T-cell (primary cell): ENCODE measurements around the gene RNF148. TPM values are rescaled to one million over a fixed set of nuclear protein-coding genes. Genes with fewer than 3 reads are reported as not detected.

Source experiments
- ATAC-seq, 4 experiments: fragments of 200-7000 bp in 3 of 4; fragments of 150-1000 bp in 1 of 4; cut with Tn5 transposase; replicated peaks in 1 of 4; 1 replicate in 3 of 4; 2 replicates in 1 of 4; pipeline ENCODE4 v1.10.0; 2021; ENCODE audit warnings: moderate library complexity in 3 of 4, mild to moderate bottlenecking in 2 of 4, moderate number of reproducible peaks in 1 of 4
- CTCF ChIA-PET, 2 donors: fragments of 300-600 bp; sonication (Branson Sonifier 250); formaldehyde crosslinking; loops; one replicate each; lab custom pipeline; 2022; ENCODE audit warnings: antibody characterized with exemption in 2 of 2; lab: Charles Lee
- POLR2A ChIA-PET, 2 donors: fragments of 300-600 bp; sonication (Branson Sonifier 250); formaldehyde crosslinking; loops; one replicate each; lab custom pipeline; 2022; ENCODE audit warnings: antibody characterized with exemption in 2 of 2; lab: Charles Lee
- DNase-seq, 35 experiments: peaks; one replicate each; pipeline versions ENCODE4 v3.0.0 to v3.0.0-alpha.2; 2013 to 2023
- H3K27ac ChIP-seq: one replicate; pipeline ENCODE4 v1.5.1; 2013; ENCODE audit warnings: low read length
- H3K27me3 ChIP-seq, 2 experiments: replicated peaks in 1 of 2; 1 replicate in 1 of 2; 2 replicates in 1 of 2; pipeline versions ENCODE4 v1.6.1 to v1.7.0; 2013; ENCODE audit warnings: low read length in 1 of 2, mixed read lengths in 1 of 2; ENCODE audit not compliant: control insufficient read depth in 2 of 2, insufficient read depth in 2 of 2; ENCODE audit errors: extremely low read depth in 1 of 2
- H3K36me3 ChIP-seq, 2 donors: 1 replicate in 1 of 2; 2 replicates in 1 of 2; pipeline versions ENCODE4 v1.6.1 to v1.7.0; 2013; ENCODE audit warnings: low read length in 1 of 2; ENCODE audit not compliant: control insufficient read depth in 2 of 2, insufficient read depth in 1 of 2; ENCODE audit errors: extremely low read depth in 1 of 2
- H3K4me1 ChIP-seq, 2 experiments: 1 replicate in 1 of 2; 2 replicates in 1 of 2; pipeline versions ENCODE4 v1.6.1 to v1.7.0; 2013; ENCODE audit warnings: low read length in 2 of 2, mixed read lengths in 1 of 2; ENCODE audit not compliant: insufficient read depth in 2 of 2, control insufficient read depth in 1 of 2; ENCODE audit errors: extremely low read depth in 1 of 2
- H3K4me3 ChIP-seq, 2 donors: 1 replicate in 1 of 2; 2 replicates in 1 of 2; pipeline versions ENCODE4 v1.5.1 to v1.7.0; 2013; ENCODE audit warnings: mild to moderate bottlenecking in 2 of 2, low read length in 1 of 2, moderate library complexity in 1 of 2; ENCODE audit not compliant: control insufficient read depth in 1 of 2; ENCODE audit errors: extremely low read depth in 1 of 2
- H3K9me3 ChIP-seq: 2 replicates; pipeline ENCODE4 v1.7.0; 2013
- H3K27ac Mint-ChIP-seq, 2 donors: one replicate each; pipeline ENCODE4 v1.8.0; 2020 to 2021; ENCODE audit warnings: mild to moderate bottlenecking in 2 of 2, mixed read lengths in 2 of 2
- H3K27me3 Mint-ChIP-seq, 2 donors: one replicate each; pipeline ENCODE4 v1.8.0; 2021 to 2022; ENCODE audit warnings: mixed read lengths in 2 of 2
- H3K36me3 Mint-ChIP-seq: one replicate; pipeline ENCODE4 v1.8.0; 2021; ENCODE audit warnings: mixed read lengths
- H3K4me1 Mint-ChIP-seq, 3 donors: one replicate each; pipeline ENCODE4 v1.8.0; 2020 to 2022; ENCODE audit warnings: mixed read lengths in 3 of 3, mild to moderate bottlenecking in 1 of 3
- H3K4me3 Mint-ChIP-seq, 3 donors: one replicate each; pipeline ENCODE4 v1.8.0; 2020 to 2022; ENCODE audit warnings: mild to moderate bottlenecking in 3 of 3, mixed read lengths in 3 of 3, moderate library complexity in 3 of 3
- H3K9me3 Mint-ChIP-seq, 3 donors: one replicate each; pipeline ENCODE4 v1.8.0; 2020 to 2022; ENCODE audit warnings: mixed read lengths in 3 of 3
- WGBS: methylation state at CpG from one replicate; pipeline ENCODE4 v1.1.5; 2013; ENCODE audit warnings: missing lambda C conversion rate; ENCODE audit not compliant: insufficient coverage; 5-methylcytosine and 5-hydroxymethylcytosine counted together
- total RNA-seq, 35 experiments: library from RNA in 6 of 35; stranded (reverse) in 6 of 35; fragments of 120-200 nt in 1 of 35; gene quantifications; one replicate each; pipeline versions ENCODE4 v1.2.1 to v1.2.4 and lab custom pipeline; 2013 to 2026

The RNF148 gene, protein sequence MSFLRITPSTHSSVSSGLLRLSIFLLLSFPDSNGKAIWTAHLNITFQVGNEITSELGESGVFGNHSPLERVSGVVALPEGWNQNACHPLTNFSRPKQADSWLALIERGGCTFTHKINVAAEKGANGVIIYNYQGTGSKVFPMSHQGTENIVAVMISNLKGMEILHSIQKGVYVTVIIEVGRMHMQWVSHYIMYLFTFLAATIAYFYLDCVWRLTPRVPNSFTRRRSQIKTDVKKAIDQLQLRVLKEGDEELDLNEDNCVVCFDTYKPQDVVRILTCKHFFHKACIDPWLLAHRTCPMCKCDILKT
- not detected for total RNA-seq
- not detected for total RNA-seq (2013)
- total RNA-seq (lab: John Stamatoyannopoulos, UW), result 0 reads per million in 29 experiments

DNA sequence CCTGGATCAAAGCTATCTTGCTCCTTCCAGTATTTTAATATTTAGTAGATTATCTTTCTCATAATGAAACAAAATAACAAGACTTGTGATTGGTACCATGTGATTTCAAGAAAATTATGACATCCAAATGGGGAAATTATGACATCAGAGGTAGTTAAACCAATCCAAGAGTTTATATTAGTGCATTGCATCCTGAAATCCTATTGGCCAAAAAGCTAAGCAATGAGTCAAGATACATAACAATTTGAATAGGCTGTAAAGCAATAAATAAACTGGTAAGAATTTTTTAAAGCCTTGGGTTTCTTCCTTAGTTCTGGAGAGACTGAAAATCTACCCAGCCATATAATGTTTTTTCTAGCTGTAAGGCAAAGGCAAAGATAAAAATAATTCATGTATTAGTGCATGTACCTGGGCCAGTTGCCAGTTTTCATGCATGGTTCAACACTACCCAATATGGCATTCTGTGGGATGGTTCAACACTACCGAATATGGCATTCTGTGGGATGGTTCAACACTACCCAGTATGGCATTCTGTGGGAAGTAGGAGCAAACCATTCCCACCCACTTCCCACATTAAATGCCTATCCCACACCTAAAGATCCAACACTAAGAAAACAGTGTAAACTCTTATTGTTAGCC is at the start of gene RNF148:
Gene RNF148 (minus strand): TSS at position 51 of the 639 bp plus-strand sequence. CDS start 172 bp downstream, outside the sequence.
- Mint-ChIP-seq H3K27ac (no peak within 1 kb of the TSS), H3K9me3 (peaks cover 9 to 29% (median 20%) of the 10 kb centered on the region in 3 donors), H3K36me3 (no peaks in the 10 kb centered on the region), H3K27me3 (no peaks in the 10 kb centered on the region), H3K4me1 (no peaks in the 10 kb centered on the region), H3K4me3 (no peak within 1 kb of the TSS)
- H3K4me3 ChIP-seq, result no peak within 1 kb of the TSS
- H3K36me3 ChIP-seq, result no peaks in the 10 kb centered on the region
- ChIA-PET POLR2A (no interaction called here), CTCF (interaction anchor here in 1 of 2 donors (0.5 kb wide), 1 partner anchor 129 kb away, joined by 4 read pairs; no protein-coding TSS in a partner anchor)
- DNase-seq (no peak), ATAC-seq (no peak)
- no peaks in the 10 kb centered on the region for H3K27me3 ChIP-seq
- H3K4me1 ChIP-seq, result no peaks in the 10 kb centered on the region
- no CpG with 5 or more reads among the region's 1 CpG for WGBS
- no peak within 1 kb of the TSS for H3K27ac ChIP-seq
- H3K9me3 ChIP-seq, result no peaks in the 10 kb centered on the region

DNA sequence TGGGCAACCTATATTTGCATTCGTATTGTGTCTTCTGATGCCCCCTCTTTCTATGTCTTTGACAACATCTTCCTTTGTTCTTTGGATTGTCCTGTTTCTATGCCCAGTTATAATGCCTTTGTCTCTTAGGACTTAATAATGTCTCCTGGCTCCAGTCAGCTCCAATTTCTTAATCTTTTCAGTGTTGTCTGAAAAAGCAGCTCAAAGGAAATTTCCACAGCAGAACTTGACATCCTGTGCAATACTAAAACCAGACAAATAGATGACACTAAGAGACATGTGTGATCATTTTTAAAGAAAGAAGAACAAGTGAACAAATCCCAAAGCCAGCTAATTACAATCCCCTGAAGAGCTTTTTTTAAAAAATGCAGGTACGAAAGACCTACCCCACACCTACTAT is 47.7 kb upstream of the RNF148 start:
- POLR2A ChIA-PET, result no interaction called here

DNA sequence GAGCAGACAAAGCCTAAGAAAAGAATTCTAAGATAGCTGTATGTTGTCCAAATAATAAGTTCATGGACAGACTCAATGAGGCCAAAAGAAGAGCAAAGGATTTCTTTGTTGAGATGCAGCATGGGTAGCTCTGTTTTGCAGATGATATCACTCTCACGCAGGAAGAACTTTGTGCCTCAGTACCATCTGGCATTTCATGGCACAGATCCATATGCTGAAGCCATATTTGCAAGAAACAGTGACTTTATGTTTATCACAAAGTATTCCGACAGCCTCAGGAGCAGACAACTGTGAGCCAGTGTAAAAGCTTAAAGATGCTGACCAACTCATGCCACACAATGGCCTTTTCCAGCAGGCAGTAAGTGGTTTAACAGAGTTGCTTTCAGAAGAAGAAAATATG is 45.5 kb upstream of the RNF148 start:
- Mint-ChIP-seq H3K27me3 (no peaks in the 10 kb centered on the region), H3K36me3 (no peaks in the 10 kb centered on the region), H3K4me1 (no peaks in the 10 kb centered on the region), H3K27ac (no peak overlapping the region), H3K9me3 (peaks cover 4 to 11% (median 7%) of the 10 kb centered on the region in 3 donors), H3K4me3 (no peak overlapping the region)
- ATAC-seq, result no peak
- no peaks in the 10 kb centered on the region for H3K9me3 ChIP-seq
- ChIA-PET CTCF (interaction anchor here in 1 of 2 donors (0.9 kb wide), 1 partner anchor 9 kb away, joined by 3 read pairs; no protein-coding TSS in a partner anchor), POLR2A (no interaction called here)
- H3K27me3 ChIP-seq, result no peaks in the 10 kb centered on the region
- H3K36me3 ChIP-seq, result no peaks in the 10 kb centered on the region
- H3K4me3 ChIP-seq, result no peak overlapping the region
- no peak overlapping the region for H3K27ac ChIP-seq
- no peak for DNase-seq
- 100% methylated on average over 2 of the region's 2 CpGs for WGBS
- H3K4me1 ChIP-seq, result no peaks in the 10 kb centered on the region

More for the DNA sequence above, 47.7 kb upstream of the RNF148 start:
- ATAC-seq (no peak), DNase-seq (no peak)
- Mint-ChIP-seq H3K27ac (no peak overlapping the region), H3K36me3 (no peaks in the 10 kb centered on the region), H3K4me1 (no peaks in the 10 kb centered on the region), H3K4me3 (no peak overlapping the region), H3K27me3 (no peaks in the 10 kb centered on the region), H3K9me3 (peaks cover 4 to 11% (median 7%) of the 10 kb centered on the region in 3 donors)
- Histone ChIP-seq H3K4me1 (no peaks in the 10 kb centered on the region), H3K27me3 (no peaks in the 10 kb centered on the region), H3K36me3 (no peaks in the 10 kb centered on the region), H3K27ac (no peak overlapping the region), H3K4me3 (no peak overlapping the region), H3K9me3 (no peaks in the 10 kb centered on the region)
- WGBS, result 71% methylated on average over 1 of the region's 2 CpGs
- CTCF ChIA-PET, result interaction anchor here in 1 of 2 donors (0.7 kb wide), 1 partner anchor 20 kb away, joined by 3 read pairs; no protein-coding TSS in a partner anchor

DNA sequence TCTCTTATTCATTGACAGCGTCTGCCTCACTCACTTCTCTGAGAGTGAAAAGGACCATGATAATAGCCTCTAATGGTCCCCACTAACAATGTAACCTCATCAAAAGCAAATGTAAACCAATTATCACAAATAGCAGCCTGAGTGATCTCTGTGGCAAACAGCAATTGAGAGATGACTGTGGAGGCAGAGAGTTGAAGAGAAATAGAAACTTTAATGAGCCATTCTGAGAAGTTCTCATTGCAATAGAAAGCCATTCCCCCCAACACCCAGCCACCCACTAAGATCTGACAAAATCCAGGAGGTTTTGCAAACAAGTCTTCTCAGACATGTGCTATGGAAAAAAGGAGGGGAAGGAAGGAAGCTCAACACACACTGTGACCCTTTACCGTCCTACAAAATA is 44.2 kb upstream of the RNF148 start:
- Histone ChIP-seq H3K27me3 (no peaks in the 10 kb centered on the region), H3K4me1 (no peaks in the 10 kb centered on the region), H3K36me3 (no peaks in the 10 kb centered on the region), H3K9me3 (no peaks in the 10 kb centered on the region), H3K27ac (no peak overlapping the region), H3K4me3 (no peak overlapping the region)
- H3K4me1 Mint-ChIP-seq, result no peaks in the 10 kb centered on the region
- no peaks in the 10 kb centered on the region for H3K36me3 Mint-ChIP-seq
- POLR2A ChIA-PET, result no interaction called here
- CTCF ChIA-PET, result no interaction called here
- ATAC-seq (no peak), DNase-seq (no peak)
- H3K4me3 Mint-ChIP-seq, result no peak overlapping the region
- no peak overlapping the region for H3K27ac Mint-ChIP-seq
- H3K27me3 Mint-ChIP-seq, result no peaks in the 10 kb centered on the region
- WGBS, result no CpG with 5 or more reads among the region's 2 CpGs
- peaks cover 3 to 11% (median 3%) of the 10 kb centered on the region in 3 donors for H3K9me3 Mint-ChIP-seq

DNA sequence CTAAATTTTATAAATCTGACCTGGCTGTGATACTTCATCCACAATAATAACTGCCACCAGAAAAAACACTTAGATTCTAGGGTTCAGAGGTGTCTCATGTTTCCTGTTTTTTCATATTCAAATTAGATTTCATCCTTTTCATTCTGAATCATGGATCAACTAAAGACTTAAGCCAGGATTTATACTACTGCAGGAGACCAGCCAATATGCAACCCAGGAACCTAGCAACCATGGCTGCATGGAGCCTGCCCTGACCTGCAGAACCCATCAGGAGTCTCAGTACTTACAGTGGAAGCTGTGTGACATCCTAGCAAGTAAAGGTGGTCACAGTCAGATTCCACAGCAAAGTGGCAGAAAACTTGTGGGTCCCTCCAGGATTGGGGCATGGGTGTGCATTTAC is 40.5 kb upstream of the RNF148 start:
- CTCF ChIA-PET, result interaction anchor here in 1 of 2 donors (0.5 kb wide), 1 partner anchor 16 kb away, joined by 4 read pairs; no protein-coding TSS in a partner anchor
- H3K4me3 ChIP-seq, result no peak overlapping the region
- Mint-ChIP-seq H3K4me3 (no peak overlapping the region), H3K36me3 (no peaks in the 10 kb centered on the region), H3K9me3 (peaks cover 4 to 6% (median 4%) of the 10 kb centered on the region in 3 donors), H3K27ac (no peak overlapping the region), H3K27me3 (no peaks in the 10 kb centered on the region), H3K4me1 (no peaks in the 10 kb centered on the region)
- no peaks in the 10 kb centered on the region for H3K27me3 ChIP-seq
- ATAC-seq (no peak), DNase-seq (no peak)
- H3K27ac ChIP-seq, result no peak overlapping the region
- no peaks in the 10 kb centered on the region for H3K4me1 ChIP-seq
- no peaks in the 10 kb centered on the region for H3K9me3 ChIP-seq
- H3K36me3 ChIP-seq, result no peaks in the 10 kb centered on the region
- POLR2A ChIA-PET, result no interaction called here

DNA sequence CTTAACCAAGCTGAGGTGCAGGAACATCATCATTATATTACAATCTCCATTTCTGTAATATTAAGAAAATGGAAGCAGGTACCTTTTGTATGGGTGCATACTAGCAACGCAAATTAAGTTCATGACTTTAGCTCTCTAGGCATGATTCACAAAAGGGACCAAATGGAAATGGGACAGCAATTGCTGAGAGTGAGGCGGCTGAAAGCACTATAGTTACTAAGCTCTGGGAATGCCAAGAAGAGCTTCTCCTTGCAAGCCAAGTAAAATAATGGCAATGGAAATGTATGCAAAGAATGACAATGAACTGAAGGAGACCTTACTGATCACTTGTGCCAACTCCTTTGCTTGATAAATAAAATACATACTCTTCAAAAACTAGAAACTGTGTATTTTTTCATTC is 36.2 kb upstream of the RNF148 start:
- H3K9me3 ChIP-seq, result no peaks in the 10 kb centered on the region
- CTCF ChIA-PET, result interaction anchor here in 1 of 2 donors (1.0 kb wide), 1 partner anchor 9 kb away, joined by 3 read pairs; no protein-coding TSS in a partner anchor
- H3K4me1 ChIP-seq, result no peaks in the 10 kb centered on the region
- no peak overlapping the region for H3K27ac ChIP-seq
- 70% methylated on average over 2 of the region's 2 CpGs for WGBS
- no peak for ATAC-seq
- no peaks in the 10 kb centered on the region for H3K27me3 ChIP-seq
- H3K4me3 Mint-ChIP-seq, result no peak overlapping the region
- H3K4me3 ChIP-seq, result no peak overlapping the region
- no peaks in the 10 kb centered on the region for H3K27me3 Mint-ChIP-seq
- POLR2A ChIA-PET, result no interaction called here
- no peaks in the 10 kb centered on the region for H3K4me1 Mint-ChIP-seq
- H3K27ac Mint-ChIP-seq, result no peak overlapping the region
- peaks cover 3 to 4% (median 4%) of the 10 kb centered on the region in 3 donors for H3K9me3 Mint-ChIP-seq
- no peaks in the 10 kb centered on the region for H3K36me3 ChIP-seq
- no peak for DNase-seq
- no peaks in the 10 kb centered on the region for H3K36me3 Mint-ChIP-seq
